Measurements from ENCODE around the gene UXT. TPM values are rescaled to one million over a fixed set of nuclear protein-coding genes. Genes with fewer than 3 reads are reported as not detected.
"Not testable (repeated sequence)": the region's sequence is repeated elsewhere in the genome, so short reads cannot be mapped to it uniquely, and the experiment has no call there.

Gene UXT
- 257 TPM for total RNA-seq

DNA sequence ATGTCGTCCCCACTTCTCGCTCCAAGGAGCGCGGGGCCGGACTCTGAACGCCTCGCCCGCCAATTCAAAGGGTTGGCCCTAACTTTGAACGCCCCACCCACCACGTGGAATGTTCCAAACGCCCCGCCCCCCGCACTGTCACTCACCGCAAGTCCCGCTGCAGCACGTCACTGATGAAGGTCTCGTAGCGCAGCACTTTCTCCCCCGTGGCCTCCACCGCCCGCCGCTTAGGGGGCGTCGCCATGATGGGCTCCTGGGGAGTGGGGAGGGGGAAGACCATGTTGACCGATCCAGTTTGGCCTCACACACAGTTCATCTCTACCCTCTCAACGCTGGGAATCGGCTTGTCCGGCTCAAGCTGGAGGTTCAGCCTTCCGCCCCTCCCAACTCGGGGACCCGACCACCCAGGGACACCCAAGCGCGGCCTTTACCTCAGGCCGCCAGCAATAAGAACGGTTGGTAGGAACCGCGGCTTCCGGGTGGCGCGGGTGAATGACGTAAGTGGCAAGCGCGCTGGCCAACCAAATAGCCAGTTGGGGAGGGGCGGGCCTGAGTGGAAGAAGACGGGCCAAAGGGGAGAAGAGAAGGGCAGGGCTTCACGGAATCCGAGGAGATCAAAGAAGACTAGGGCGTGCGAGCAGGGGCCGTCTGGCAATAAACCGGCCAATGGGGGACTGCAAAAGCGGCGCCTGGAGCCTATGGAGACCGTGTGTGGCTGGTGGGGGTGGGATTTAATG is at the start of gene UXT:
TSS of gene UXT (minus strand) at position 497 of the 737 bp plus-strand sequence. CDS start at position 244, 253 bp downstream.
- DNase-seq (ENCODE audit: low read depth in 2 of 3, low spot score in 2 of 3): peak; percentile 74 to 95 (median 92)

DNA sequence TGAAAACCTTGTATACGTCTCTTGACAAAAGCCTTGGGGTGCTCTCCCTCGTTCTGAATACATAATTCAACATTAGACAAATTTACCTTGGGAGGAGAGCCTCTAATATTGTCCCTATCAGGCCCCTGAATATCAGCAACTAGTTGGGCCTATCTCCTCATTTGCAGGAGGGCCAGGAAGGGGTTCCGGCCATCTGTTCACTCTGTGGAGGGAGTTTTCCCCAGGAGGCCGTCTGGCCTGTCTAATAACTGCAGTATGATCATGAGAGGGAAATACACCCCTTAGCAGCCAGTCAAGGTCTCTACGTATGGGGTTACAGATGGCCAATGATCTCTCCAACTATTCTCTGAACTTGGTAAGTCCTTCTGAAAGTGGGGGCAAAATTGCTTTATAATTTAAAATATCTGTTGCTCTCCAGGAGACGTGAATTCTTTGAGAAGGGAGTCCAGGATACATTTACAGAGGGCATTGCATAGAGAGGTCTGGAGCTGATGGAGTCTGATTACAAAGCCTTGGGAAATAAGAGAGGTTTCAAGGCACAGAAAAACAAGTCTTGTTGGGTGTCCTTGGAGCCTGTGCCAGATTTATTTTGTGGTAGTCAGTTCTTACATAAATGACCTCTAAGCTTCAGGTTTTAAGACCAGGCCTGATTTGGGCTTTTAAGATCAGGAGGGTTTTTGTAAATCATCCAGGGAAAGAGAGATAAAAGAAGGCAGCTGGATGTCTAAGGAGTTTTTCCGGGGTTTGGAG is 48.2 kb upstream of the UXT start:
- no peak for DNase-seq (ENCODE audit: low read depth in 2 of 3, low spot score in 2 of 3)

DNA sequence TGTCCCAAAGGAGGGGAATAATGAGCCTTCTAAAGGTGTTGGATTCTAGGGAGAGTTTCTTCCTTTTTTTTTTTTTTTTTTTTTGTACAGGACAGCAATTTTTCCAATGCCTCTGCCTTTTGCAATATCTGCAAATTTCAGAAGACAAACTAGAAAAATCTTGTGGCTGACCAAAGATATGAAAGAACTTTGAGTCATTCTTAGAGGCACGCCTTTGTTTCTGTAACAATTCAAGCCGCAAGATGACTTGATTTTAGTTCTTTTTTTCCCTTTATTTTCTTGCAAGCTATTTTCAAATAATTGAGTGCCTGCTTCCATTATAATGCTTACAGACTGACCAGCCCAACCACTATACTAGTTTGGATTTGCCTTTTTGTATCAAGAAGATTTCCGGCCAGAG is 47.6 kb upstream of the UXT start:
- DNase-seq (ENCODE audit: low read depth in 2 of 3, low spot score in 2 of 3): no peak

GRCh38 chrX:47704736-47705135 is 45.8 kb upstream of the UXT start:
- DNase-seq (ENCODE audit: low read depth in 2 of 3, low spot score in 2 of 3): no peak

- no peak for DNase-seq (ENCODE audit: low read depth in 2 of 3, low spot score in 2 of 3)
Observed at GRCh38 chrX:47697181-47697580, 38.2 kb upstream of the UXT start.

GRCh38 chrX:47690175-47690574 is 31.2 kb upstream of the UXT start:
- DNase-seq (ENCODE audit: low read depth in 2 of 3, low spot score in 2 of 3): no peak

GRCh38 chrX:47687263-47687662 is 28.3 kb upstream of the UXT start:
- no peak for DNase-seq (ENCODE audit: low read depth in 2 of 3, low spot score in 2 of 3)

DNA sequence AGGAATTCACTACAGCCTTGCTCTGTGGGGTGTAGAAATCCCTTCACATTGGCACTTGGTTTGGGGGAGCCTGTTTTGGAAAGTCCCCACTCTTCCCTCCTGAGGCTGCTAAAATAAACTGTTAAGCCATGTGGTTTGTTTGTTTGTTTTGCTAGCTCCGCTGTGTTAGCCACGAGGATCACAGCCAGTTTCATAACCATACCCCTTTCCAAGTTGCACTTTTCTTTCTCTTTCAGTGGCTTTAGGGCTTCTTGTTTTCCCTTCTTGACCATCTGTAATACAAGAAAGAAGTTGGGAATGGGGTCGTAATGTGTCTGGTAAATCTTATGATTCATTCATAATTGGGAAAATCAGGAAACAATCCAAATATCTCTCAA is 24.8 kb upstream of the UXT start:
- DNase-seq (ENCODE audit: low read depth in 2 of 3, low spot score in 2 of 3): no peak

DNA sequence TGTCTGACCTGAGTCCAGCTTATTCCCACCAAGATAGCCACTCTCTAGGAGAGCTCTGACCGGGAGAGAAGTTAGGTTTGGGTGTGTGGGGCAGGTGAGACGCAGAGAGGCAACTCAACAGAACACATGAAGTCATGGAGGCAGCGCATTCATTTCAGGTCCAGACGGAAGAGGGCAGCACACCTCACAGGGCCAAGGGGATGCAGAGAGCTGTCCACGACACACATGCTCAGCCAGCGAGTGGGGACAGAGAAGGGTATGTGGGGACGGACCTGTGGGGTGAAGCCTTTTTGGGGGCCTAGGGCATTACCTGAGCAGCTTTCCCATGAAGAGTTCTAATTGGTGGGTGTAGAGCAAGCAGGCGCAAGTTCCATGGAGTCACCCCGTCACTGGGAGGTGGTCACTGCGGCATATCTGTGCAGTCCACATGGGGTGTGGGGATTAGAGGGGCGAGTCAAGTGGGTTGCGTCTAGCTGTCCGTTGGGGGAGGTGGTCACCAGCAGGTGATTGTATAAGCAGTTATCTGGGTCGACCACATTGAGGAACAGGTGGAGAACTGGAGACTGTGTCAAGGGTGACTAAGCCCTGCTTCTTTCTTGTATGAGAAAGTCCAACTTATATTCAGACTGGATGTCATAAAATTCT is 24.3 kb upstream of the UXT start:
- DNase-seq (ENCODE audit: low read depth in 2 of 3, low spot score in 2 of 3): no peak

- DNase-seq (ENCODE audit: low read depth in 2 of 3, low spot score in 2 of 3): peak in 1 of 3 donors; percentile 6
Observed at GRCh38 chrX:47675959-47676859, 17.2 kb upstream of the UXT start.

DNA sequence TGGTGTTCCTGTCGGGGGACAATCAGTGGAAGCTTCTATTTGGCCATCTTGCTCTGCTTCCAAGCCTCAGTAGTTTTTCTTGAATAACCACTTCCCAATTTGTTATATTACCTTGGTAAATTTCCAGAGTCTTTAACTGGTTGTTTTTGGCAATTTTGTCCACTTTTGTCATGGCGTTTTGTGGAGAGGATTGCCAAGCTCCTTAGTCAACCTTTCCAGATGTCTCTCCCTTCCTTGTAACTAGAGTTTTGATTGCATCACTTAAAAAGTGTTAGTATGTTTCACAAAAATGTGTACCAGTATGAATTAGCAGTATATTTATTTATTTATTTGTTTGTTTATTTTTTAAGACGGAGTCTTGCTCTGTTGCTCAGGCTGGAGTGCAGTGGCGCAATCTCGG is 15.8 kb upstream of the UXT start:
- DNase-seq (ENCODE audit: low read depth in 2 of 3, low spot score in 2 of 3): no peak

GRCh38 chrX:47665797-47666196 is 6.8 kb upstream of the UXT start:
- DNase-seq (ENCODE audit: low read depth in 2 of 3, low spot score in 2 of 3): not testable (repeated sequence)

DNA sequence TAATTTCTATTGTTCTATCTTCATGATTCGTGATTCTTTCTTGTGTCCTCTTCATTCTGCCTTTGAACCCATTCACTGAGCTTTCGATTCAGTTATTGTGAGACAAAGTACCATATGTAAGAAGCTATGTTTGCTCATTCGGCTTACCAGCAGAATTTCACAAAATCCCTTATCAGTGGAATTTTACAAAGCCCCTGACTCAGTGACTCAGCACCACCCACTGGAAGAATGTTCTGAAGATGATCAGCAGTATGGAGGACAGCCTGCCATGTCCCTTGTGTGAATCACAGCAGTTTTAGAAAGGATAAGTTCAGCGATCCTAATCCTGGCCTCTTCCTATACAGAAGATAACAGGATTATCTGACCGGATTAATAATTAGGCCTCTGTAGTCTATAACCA is 5.8 kb upstream of the UXT start:
- no peak for DNase-seq (ENCODE audit: low read depth in 2 of 3, low spot score in 2 of 3)

DNA sequence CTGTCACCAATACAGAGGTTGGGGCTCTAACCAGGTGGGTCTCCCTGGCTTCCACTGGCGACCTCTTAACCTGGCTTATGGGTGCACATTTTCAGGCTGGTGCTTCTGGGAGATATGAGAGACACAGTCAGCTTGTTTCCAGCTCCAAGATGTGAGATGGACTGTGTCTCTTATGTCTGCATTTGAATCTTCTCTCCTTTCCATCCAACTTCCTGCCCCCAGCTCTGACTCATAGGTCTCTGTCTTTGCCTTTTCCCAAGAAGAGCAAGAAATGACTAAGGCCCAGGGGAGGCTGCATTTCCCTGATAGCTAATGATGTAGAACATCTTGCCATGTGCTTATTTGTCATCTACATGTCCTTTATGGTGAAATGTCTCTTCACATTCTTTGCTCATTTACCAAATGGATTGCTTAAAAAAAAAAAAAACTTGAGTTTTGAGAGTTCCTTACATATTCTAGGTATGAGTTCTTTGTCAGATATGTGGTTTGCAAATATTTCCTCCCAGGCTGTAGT is 3.2 kb upstream of the UXT start:
- DNase-seq (ENCODE audit: low read depth in 2 of 3, low spot score in 2 of 3): no peak

DNA sequence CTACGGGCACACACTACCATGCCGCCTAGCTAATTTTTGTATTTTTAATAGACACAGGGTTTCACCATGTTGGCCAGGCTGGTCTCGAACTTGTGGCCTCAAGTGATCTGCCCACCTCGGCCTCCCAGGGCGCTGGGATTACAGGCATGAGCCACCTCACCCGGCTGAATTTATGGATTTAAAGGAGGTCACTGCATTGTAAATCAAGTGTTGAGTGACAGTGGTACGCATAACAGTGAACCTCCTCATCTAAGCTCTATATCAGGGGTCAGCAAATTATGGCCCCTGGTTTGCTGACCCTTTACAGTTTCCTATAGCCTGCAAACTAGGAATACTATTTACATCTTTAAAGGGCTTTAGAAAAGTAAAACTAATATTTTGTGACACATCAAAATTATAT is 2.6 kb upstream of the UXT start:
- no peak for DNase-seq (ENCODE audit: low read depth in 2 of 3, low spot score in 2 of 3)

- DNase-seq (ENCODE audit: low read depth in 2 of 3, low spot score in 2 of 3): no peak
Observed at GRCh38 chrX:47659421-47659726, 394 bp upstream of the UXT start.

DNA sequence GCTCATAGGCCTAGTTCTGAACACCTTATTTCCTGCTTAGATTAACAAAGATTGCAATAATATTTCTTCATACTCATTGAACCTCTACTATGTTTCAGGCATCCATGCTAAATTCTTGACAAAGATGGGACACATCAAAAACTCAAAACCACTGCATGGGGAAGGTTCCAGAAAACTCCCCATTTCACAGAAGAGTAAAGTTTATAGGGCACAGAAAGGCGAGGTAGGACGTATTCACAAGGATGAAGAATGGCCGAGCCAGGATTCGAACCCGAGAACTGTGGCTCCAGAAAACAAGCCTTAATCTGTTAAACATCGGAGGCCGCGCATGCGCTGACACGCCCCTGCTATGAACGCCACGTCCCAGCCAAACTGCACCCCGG is 688 bp downstream of the UXT start:
- DNase-seq (ENCODE audit: low read depth in 2 of 3, low spot score in 2 of 3): no peak

- DNase-seq (ENCODE audit: low read depth in 2 of 3, low spot score in 2 of 3): no peak
Observed at GRCh38 chrX:47651043-47651905, 7.7 kb downstream of the UXT start.

- peak; percentile 68 to 98 (median 96) for DNase-seq (ENCODE audit: low read depth in 2 of 3, low spot score in 2 of 3)
Observed at GRCh38 chrX:47650164-47651042, 8.6 kb downstream of the UXT start, which contains the start of gene ELK1. ELK1 (minus strand) TSS chrX:47650563; CDS start chrX:47641441, 9,122 bp downstream.

All from hematopoietic multipotent progenitor cell (in vitro differentiated cells).